ENCODE measurements around the gene SLC6A13. TPM values are rescaled to one million over a fixed set of nuclear protein-coding genes. Genes with fewer than 3 reads are reported as not detected.

Gene SLC6A13
- total RNA-seq, 4 donors from 2014 or later, result 0.13 to 1.9 (median 0.82) TPM; not detected in 1

DNA sequence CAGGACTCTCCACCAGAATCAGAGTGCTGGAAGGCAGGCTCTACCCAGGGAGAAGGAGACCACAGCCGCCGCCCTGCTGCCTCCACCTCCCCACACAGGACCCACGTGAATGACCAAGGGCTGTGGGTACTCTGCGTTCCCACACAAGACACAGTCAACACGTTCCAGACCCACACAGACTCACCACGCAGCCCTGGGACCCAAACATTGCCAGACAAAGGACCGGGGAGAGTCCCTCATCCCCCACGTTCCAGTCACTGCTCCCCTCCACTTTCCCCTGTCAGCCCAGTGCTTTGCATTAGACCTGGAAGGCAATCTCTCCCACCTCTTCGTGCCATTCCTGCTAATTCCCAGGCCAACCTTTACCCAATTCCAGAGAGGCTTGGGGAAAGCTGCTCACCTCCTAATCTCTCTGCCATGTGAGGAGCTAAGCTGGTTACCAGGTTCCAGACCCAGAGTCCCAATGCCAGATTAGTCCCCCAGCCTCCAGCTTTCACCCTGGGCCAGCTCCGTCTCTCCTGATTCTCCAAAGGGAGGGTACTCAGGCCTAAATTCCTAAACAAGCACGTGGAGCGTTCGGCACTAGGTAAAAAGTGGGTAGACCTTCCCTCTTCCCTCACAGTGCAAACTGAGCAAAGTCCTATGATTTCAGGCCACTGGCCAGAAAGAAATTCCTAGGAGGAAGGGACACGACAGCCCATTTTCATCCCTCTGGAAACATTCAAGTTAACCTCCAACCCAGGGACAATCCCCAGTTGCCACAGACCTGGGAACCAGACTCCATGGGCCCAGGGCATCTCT is 4.9 kb downstream of the SLC6A13 start:
- Histone ChIP-seq H3K27ac (no peak overlapping the region), H3K4me1 (no peaks in the 10 kb centered on the region), H3K4me3 (no peak overlapping the region), H3K27me3 (peaks cover 0 to 13% (median 0%) of the 10 kb centered on the region in 3 donors), H3K36me3 (no peaks in the 10 kb centered on the region), H3K9me3 (no peaks in the 10 kb centered on the region)
- no peak for ATAC-seq
- DNase-seq, result no peak
- TF ChIP-seq POLR2A (IDR thresholded peaks at IDR 0.05), result no peak
- TF ChIP-seq, protein P1, sequence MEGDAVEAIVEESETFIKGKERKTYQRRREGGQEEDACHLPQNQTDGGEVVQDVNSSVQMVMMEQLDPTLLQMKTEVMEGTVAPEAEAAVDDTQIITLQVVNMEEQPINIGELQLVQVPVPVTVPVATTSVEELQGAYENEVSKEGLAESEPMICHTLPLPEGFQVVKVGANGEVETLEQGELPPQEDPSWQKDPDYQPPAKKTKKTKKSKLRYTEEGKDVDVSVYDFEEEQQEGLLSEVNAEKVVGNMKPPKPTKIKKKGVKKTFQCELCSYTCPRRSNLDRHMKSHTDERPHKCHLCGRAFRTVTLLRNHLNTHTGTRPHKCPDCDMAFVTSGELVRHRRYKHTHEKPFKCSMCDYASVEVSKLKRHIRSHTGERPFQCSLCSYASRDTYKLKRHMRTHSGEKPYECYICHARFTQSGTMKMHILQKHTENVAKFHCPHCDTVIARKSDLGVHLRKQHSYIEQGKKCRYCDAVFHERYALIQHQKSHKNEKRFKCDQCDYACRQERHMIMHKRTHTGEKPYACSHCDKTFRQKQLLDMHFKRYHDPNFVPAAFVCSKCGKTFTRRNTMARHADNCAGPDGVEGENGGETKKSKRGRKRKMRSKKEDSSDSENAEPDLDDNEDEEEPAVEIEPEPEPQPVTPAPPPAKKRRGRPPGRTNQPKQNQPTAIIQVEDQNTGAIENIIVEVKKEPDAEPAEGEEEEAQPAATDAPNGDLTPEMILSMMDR (IDR thresholded peaks at IDR 0.05 in 4 of 5, conservative IDR thresholded peaks at IDR 0.05 in 1 of 5), result no peak
- in situ Hi-C loops (cut with MboI; ENCODE audit: low sequenced_read_pairs in 4 of 4), result no loop called here
- intact Hi-C loops (cut with DNase I; ENCODE audit: low total_unique reads), result no loop called here

DNA sequence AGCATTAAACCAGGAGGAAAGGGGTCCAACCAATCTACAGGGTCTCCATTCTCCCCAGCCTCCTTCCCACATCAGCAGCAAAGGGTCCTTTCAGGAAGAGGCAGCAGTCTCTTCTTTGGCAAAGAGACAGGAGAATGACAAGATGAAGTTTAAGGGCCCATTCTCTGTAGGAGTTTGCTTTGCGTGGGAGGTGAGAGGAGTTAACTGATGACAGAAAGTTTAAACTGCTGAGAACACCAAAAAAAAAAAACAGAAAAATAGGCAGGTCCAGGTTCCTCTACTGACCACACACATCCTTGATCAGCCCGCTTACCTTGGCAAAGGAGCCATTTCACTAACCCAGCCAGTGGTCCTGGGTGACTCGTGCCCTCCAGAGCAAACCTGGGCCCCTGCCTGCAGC is 5.7 kb downstream of the SLC6A13 start:
- Histone ChIP-seq H3K36me3 (no peaks in the 10 kb centered on the region), H3K4me1 (no peaks in the 10 kb centered on the region), H3K27me3 (peaks cover 0 to 13% (median 0%) of the 10 kb centered on the region in 3 donors), H3K9me3 (no peaks in the 10 kb centered on the region), H3K4me3 (no peak overlapping the region), H3K27ac (no peak overlapping the region)
- ATAC-seq (no peak), DNase-seq (no peak)
- in situ Hi-C loops (cut with MboI; ENCODE audit: low sequenced_read_pairs in 4 of 4), result no loop called here
- intact Hi-C loops (cut with DNase I; ENCODE audit: low total_unique reads), result no loop called here
- TF ChIP-seq POLR2A (IDR thresholded peaks at IDR 0.05), result no peak
- TF ChIP-seq, protein P1 (IDR thresholded peaks at IDR 0.05 in 4 of 5, conservative IDR thresholded peaks at IDR 0.05 in 1 of 5), result no peak

DNA sequence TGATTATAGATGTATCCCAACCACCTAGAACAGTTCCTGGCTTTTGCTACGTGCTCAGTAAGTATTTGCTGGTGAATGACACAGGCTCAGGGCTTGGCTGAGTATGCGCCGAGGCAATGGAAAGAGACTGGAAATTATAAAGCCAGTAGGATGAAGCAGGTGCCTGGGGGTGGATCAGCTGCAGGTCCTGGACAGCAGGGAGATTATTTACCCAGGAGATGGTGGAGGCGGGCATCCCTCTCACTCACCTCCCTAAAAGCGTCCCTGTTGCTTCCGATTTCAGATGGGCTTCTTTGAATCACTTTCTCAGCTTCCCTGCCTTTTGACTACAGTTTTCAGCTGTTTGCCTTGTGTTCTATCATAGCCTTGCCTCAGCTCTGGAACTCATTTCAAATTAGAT is 6.4 kb downstream of the SLC6A13 start:
- peaks cover 0 to 13% (median 0%) of the 10 kb centered on the region in 3 donors for H3K27me3 ChIP-seq
- no peak for DNase-seq
- no peak for TF ChIP-seq POLR2A (IDR thresholded peaks at IDR 0.05)
- TF ChIP-seq, protein P1 (IDR thresholded peaks at IDR 0.05 in 4 of 5, conservative IDR thresholded peaks at IDR 0.05 in 1 of 5), result no peak
- ATAC-seq, result no peak
- no peaks in the 10 kb centered on the region for H3K36me3 ChIP-seq
- intact Hi-C loops (cut with DNase I; ENCODE audit: low total_unique reads), result no loop called here
- H3K9me3 ChIP-seq, result no peaks in the 10 kb centered on the region
- no peak overlapping the region for H3K27ac ChIP-seq
- H3K4me1 ChIP-seq, result no peaks in the 10 kb centered on the region
- in situ Hi-C loops (cut with MboI; ENCODE audit: low sequenced_read_pairs in 4 of 4), result no loop called here
- no peak overlapping the region for H3K4me3 ChIP-seq

DNA sequence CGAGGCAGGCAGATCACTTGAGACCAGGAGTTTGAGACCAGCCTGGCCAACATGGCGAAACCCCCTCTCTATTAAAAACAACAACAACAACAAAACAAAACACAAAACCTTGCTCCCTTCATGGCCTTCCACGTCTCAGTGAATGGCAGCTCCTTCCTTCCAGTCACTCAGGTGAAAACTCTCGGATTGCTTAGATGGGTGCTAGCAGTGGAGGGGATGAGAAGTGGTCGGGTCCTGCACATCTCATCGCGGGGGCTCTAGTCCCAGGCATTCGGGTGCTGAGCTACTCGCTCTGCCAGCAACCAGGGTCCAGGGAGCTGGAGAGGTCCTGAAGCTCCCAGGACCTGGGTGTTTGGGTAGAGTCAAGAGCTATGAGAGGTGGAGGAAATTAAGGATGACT is 7.7 kb downstream of the SLC6A13 start:
- Histone ChIP-seq H3K36me3 (no peaks in the 10 kb centered on the region), H3K27me3 (peaks cover 0 to 9% (median 0%) of the 10 kb centered on the region in 3 donors), H3K27ac (no peak overlapping the region), H3K9me3 (no peaks in the 10 kb centered on the region), H3K4me1 (no peaks in the 10 kb centered on the region), H3K4me3 (no peak overlapping the region)
- DNase-seq (no peak), ATAC-seq (no peak)
- intact Hi-C loops (cut with DNase I; ENCODE audit: low total_unique reads), result no loop called here
- TF ChIP-seq, protein P1 (IDR thresholded peaks at IDR 0.05 in 4 of 5, conservative IDR thresholded peaks at IDR 0.05 in 1 of 5), result no peak
- no peak for TF ChIP-seq POLR2A (IDR thresholded peaks at IDR 0.05)
- in situ Hi-C loops (cut with MboI; ENCODE audit: low sequenced_read_pairs in 4 of 4), result no loop called here
